GM04503 (cell line): ENCODE data around the gene TCEAL8.
"Not testable (repeated sequence)": the region's sequence is repeated elsewhere in the genome, so short reads cannot be mapped to it uniquely, and the experiment has no call there.

Experiments
- DNase-seq: peaks from one replicate; pipeline ENCODE4 v3.0.0-alpha.2; 2012; ENCODE audit warnings: low read depth

TCEAL8 gene, protein sequence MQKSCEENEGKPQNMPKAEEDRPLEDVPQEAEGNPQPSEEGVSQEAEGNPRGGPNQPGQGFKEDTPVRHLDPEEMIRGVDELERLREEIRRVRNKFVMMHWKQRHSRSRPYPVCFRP

DNA sequence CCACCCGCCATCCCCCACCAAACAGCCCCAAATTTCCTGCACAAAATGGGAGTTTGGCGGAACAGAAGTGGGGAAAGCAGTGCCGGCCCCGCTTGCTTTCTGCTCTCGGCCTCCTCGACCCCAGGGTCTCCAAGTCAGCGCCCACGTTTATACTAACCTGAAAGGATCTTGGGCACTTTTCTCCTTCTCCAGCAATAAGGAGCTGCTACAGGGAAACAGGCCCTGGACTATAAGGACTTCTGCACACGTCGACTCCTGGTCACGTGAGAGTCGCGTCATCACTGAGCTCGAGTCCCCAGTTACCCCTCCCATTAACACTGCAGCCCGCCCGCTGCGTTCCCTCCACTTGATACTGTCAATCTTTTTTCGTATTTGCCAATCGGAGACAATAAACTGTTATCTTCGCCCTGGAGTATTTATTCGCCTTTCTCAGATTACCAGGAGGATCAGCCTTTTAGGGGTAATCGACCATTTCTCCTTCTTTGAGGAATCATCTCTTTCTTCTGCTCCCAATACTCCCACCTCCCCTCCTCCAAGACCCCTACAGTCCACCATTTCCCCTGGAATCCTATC lies at the start of gene TCEAL8:
TCEAL8 (minus strand) TSS at position 235 of the 573 bp plus-strand sequence. CDS start 1,176 bp downstream, outside the sequence.
- peak; percentile 16 for DNase-seq

DNA sequence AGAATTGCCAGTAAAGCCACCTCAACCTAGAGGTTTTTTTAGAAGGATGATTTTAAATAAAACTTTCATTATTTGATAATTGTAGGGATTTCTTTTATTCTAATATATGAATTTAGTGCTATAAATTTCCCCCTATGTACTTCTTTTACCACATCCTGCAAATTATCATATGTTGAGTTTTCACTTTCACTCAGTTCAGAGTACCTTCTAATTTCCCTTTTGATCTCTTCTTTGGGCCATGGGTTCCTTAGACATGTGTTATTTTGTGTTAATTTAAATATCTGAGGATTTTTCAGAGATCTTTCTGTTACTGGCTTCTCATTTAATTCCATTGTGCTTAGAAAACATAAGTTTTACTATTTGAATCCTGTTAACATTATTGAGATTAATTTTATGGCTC lies 49.8 kb upstream of the TCEAL8 start:
- DNase-seq: no peak

DNA sequence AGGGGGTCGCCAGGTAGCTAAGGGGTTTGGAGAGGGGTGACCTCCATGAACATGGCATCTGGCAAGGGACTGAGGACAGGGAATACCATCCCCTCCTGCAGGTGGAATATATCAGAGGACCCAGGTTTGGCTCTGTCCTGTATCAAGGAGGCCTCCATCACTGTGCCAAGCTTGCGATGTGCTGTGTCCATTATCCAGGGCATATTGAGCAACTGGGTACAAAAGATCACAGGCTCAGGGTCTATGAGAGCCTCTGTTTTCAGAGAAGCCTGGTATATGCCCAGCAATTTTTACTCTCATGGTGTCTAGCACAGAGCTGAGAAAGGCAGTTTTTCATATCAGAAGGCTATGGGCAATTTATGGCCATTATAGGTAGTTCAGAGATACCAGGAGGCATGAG lies 38.2 kb upstream of the TCEAL8 start:
- DNase-seq: no peak

DNA sequence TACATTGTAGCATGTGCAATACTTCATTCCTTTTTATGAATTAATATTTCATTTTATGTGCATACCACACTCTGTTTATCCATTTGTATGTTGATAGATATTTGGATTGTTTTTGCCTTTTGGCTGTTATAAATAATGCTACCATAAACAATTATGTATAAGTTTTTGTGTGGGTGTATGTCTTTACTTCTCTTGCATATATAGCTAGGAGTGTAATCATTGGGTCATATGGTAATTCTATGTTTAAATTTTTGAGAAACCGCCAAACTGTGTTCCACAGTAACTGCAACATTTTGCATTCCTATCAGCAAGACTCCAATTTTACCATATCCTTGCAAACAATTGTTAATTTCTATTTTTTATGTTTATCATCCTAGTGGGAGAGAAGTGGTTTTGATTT lies 24.7 kb upstream of the TCEAL8 start:
- DNase-seq: no peak

DNA sequence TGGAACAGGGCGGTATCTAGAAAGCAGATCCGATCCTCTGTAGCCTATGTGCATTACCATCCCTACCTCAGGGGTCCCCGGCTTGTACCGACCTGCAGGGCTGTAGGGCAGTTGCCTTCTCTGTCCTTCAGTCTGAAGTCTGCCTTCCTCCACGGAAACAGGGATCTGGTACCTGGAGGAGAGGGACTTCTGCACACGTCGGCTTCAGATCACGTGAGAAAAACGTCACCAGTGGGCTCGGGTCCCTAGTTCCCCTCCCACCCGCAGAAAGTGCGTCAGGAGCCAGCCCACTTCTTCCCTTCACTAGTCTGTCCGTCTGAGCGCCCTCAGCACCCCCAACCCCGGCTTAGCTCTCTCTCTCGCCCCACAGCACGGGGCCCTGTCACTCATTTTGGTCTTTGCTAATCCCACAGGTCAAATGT lies 21.6 kb upstream of the TCEAL8 start, which contains the start of gene TCEAL5:
TCEAL5 (minus strand) TSS at position 170 of the 422 bp plus-strand sequence. CDS start 2,187 bp downstream, outside the sequence.
- DNase-seq: no peak

DNA sequence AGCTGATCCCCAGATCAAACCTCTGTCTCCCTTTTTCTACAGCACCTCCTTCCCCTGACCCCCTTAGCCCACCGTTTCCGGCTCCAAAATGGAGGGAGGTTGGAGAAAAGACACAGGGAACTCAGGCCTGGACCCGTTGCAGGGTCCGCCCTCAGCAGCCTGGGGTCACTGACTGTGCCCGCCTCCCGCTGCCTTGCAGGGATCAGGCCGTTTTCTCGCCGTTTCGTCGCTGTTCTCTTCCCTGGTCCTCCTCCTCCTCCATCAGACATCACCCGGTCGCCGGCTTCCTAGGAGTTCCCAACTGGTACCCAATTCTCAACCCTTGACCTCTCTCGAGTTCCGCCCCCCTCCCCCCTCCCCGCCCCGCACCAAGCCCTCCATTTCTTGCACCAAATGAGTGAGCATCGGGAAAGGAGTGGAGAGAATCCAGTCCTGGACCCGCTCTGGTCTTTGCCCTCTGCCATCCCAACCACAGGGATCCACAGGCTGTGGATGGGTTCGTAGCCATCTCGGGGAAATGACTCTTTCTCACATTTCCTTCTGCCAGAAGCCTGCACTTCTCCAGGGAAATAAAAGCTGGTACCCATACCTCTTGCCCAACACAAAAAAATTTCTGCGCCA lies 21.1 kb upstream of the TCEAL8 start:
- no peak for DNase-seq

DNA sequence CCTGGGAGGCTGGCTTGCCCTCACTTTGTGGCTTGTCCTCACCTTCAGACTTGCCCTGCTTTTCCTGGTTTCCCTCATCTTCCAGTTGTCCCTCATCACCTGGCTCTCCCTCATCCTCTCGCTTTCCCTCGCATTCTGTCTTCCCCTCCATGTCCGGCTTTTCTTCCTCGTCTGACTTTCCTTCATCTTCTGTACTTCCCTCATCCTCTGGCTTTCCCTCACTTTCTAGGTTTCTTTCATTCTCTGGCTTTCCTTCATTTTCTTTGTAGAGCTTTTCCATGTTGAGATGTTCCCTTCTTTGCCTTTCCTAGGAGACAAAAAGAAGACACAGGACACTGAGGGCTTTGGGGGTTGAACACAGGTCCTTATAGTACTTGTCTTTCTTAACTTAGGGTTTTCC lies 19.3 kb upstream of the TCEAL8 start:
- no peak for DNase-seq

DNA sequence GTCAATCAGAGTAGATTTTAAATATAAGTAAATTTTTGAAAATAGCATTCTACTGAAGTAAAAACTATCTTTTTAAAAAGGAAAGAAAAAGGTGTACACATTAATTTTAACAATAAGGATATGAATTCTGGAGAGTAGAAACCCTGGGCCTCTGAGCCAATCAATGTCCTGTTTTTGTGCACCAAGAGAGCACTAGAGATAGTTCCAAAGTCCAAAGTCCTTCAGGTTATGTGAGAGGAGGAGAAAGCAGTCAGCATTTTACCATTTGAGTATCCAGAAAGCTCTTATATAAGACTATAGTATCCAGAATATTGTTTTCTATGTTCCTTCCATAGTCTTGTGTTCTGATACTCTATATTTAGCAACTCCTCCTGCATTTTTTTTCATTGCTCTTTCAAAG lies 3.3 kb upstream of the TCEAL8 start:
- DNase-seq: no peak

DNA sequence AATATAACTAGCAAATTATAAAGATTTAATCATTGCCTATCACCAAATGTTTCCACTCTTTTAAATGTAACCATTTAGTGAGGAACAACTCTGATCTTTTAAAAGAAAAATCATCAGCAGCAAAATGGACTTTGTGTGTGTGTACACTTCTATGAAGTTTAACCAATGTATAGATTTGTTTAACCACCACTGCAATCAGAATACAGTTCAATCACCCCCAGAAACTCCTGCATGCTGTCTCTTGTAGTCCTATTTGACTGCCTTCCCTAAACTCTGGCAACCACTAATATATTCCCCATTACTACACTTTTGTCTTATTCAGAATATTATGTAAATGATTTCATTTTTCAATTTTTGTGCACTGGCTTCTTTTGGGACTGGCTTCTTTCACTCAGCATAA lies 1.7 kb upstream of the TCEAL8 start:
- no peak for DNase-seq

DNA sequence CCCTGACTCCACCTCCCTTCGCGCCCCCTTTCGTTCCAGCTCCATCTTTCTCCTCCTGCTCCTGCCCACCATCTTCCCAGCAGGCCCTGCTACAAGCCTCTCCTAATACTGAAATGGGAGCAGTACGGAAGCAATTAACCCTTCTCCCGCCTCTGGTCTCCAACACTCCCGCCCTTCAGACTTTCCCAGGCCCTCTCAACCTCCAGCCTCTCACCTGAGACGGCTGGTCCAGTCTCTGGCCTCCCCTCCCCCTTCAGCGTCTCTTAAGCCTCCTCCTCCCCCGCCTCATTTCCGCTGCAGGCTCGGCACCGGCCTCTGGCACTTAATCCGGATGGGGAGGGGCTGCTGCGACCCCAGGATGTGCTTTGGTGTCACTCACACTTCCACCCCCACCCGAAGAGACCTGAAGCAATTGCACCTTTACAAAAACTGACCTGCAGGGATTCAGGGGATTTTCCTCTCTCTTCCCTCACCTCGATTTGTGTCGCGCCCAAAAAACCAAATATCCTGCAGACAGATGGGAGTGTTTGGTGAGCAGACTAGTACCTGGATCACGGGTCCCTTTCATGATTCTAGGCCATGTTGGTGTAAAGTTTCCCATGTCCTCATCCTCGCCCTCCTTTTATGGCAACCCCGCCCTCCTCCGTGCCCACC lies 657 bp downstream of the TCEAL8 start:
- no peak for DNase-seq

DNA sequence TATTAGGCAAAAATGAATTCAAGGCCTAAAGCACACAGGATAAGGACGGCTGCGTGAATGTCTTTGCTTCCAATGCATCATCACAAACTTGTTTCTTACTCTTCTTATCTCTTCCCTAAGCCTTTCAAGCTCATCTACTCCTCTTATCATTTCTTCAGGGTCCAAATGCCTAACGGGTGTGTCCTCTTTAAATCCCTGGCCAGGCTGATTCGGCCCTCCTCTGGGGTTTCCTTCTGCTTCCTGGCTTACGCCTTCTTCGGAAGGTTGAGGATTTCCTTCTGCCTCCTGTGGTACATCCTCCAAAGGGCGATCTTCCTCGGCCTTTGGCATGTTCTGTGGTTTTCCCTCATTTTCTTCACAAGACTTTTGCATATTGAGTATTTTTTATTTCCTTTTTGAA lies 1.3 kb downstream of the TCEAL8 start:
- DNase-seq: no peak

DNA sequence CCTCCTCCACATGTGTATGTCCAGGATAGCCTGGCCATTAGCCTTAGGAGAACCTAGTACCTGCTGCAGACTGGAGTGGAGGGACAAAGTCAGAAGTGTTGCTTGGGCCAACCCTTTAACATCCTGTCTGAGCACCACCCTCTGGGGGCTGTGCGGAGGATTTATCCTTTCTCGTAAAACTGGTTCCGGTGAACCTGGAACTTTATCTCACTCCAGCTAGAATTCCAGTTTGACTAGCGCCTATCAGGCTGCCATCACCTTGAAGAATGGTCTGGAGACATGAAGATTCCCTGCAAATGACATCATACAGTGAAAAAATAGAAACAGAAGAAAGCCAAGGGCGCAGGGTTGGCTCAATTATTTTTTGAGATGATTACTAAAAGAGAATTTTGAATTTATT lies 4.0 kb downstream of the TCEAL8 start:
- no peak for DNase-seq

DNA sequence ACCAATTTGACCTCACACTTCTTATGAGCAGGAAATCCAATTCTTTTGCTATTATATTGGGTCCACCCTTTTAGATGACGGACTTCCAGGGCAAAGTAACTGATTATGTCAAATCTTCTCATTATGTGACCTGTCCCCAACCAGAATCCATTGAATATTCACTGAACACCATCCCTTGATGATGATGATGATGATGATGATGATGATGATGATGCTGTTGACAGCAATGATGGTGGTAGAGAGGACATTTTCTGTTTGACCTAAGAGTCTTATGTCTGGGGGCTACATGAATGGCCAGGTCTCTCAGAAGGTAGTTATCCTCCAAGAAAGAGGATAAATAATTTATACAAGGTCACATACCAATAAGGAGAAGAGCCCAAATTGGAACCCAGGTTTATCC lies 5.2 kb downstream of the TCEAL8 start:
- DNase-seq: no peak

DNA sequence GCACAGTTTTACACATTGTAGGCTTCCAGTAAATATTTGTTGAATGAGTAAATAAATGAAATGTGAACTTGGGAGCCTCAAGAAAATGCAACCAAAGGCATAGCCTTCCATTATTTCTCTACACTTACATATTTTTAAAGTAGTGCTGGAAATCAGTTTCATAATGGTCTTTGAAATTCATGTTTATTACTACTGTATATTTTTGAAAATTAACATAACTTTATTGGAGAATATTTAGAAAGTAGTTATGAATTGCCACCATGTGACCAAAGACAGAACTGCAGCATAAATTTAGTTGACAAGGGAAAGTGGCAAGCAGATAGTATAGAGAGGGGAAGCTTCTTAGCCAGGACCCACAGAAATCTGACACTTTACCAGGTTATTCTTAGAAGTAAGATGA lies 6.4 kb downstream of the TCEAL8 start:
- no peak for DNase-seq

DNA sequence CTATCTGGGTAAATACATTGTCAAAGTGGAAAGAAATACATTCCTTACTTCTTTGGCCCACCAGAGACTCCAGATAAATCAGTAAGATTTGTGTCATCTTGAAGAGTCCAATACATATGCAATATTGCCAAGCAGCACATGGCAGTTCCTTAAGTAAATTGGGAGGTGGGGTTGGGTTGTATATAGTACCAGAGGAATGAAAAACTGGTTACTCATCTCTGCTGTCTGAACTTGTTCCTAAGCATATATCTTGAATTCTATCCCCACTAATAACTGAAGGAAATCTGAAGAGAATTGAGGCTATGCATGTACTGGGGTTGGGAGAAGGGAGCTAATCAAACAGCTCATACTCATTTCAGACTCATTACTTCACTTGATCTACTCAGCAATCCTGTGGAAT lies 14.8 kb downstream of the TCEAL8 start:
- DNase-seq: no peak

DNA sequence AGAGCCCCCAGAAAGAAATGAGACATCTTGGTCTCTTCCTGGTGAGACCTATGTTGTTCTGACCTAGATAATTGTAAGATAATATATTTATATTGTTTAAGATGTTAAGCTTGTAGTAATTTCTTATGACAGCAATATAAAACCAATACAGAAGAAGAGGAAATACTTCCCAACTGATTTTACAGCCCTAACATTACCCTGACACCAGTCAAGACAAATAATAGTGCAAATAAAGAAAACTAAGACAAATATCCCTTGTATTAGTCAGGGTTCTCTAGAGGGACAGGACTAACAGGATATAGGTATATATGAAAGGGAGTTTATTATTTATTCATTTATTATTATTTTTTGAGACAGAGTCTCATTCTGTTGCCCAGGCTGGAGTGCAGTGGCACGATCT lies 18.7 kb downstream of the TCEAL8 start:
- DNase-seq: no peak

DNA sequence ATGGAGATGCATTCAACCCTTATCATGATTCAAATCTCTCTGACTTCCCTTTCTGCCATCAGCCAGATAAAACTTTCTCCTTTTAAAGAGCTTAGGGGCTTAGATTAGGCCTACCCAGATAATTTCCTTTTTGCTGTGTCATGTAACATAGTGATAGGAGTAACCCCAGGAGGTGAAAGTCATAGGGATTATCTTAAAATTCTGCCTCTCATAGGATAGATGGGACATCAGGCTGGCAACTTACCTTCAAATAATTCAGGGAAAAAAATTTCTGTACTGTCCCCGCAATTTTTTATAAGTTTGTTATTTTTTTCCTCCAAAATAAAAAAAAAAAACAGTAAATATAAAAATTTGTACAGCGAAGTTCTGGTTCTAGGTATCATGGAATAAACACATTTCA lies 19.3 kb downstream of the TCEAL8 start:
- not testable (repeated sequence) for DNase-seq

DNA sequence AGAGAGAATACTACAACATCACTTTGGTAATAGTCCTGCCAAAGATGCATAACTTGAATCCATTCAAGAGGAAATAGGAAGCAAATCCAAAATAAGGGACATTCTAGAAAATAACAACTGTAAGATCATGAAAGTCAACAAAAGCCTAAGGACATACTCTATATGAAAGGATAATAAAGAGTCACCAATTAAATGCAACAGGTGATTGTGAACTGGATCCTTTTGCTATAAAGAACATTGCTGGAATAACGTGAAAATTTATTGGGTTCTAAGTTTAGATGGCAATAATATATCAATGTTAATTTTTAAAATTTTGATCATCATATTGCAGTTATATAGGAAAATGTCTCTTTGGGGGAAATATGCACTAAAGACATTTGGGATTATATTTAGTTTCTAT lies 20.1 kb downstream of the TCEAL8 start:
- no peak for DNase-seq

DNA sequence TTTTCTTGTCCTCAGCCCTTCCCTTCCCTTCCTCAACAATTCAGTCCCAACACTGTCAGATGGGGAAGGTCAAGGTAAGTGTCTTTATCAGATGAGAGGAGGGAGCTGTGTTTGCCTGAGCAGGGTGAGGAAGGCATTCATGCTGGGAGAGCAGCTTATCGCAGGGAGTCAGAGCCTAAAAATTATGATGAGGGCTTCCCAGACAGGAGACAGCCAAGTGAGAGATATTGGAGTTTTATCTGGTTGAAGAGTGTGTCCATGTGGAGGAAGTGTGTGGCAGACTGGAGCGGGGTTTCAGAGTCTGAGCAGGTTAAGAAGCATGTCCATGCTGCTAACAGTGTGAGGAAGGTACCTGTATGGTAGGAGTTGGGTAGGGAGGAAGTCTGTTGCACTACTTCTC lies 21.7 kb downstream of the TCEAL8 start:
- no peak for DNase-seq

DNA sequence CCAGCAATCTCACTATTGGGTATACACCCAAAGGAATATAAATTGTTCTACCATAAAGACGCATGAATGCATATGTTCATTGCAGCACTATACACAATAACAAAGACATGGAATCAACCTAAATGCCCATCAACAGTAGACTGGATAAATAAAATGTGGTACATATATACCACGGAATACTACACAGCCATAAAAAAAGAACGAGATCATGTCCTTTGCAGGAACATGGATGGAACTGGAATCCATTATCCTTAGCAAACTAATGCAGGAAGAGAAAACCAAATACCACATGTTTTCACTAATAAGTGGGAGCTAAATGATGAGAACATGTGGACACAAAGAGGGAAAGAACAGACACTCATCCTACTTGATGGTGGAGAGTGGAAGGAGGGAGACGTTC lies 29.0 kb downstream of the TCEAL8 start:
- DNase-seq: not testable (repeated sequence)

DNA sequence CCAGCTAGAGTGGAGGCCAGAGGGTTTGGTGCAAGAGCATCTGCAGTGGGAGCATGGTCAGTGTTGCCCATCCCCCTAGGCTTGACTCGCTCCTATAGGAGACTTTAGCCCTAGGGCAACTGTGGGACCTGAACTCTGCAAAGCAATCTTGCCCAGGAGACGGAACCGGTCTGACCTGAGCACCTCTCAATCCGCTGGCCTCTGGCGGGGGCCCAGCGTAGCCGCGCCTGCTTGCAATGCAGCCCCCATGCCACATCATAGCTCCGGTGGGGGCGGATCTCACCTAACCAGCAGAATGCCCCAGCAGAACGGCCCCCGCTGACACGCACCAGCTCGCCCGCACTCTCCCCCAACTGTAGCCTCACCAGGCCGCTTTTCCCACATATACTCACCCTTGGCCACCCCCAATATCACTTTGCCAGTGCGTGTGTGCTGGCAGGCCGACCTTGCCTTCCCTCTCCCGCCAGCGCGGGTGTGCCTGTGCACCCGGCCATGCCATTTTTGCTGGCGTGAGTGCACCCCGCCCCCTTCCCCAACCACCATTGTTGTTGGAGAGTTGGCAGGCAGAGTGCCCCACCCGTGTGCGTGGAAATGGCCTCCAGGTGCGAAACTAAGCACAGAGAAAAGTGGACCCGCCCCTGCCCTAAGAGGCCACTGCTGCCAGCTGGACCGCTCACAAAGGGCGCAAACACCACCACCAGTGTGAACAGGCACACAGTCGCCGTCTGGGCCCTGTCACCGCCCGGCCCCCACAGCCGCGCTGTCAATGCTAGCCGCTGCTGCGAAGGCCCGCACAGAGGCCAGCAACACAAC lies 34.2 kb downstream of the TCEAL8 start:
- DNase-seq: no peak

DNA sequence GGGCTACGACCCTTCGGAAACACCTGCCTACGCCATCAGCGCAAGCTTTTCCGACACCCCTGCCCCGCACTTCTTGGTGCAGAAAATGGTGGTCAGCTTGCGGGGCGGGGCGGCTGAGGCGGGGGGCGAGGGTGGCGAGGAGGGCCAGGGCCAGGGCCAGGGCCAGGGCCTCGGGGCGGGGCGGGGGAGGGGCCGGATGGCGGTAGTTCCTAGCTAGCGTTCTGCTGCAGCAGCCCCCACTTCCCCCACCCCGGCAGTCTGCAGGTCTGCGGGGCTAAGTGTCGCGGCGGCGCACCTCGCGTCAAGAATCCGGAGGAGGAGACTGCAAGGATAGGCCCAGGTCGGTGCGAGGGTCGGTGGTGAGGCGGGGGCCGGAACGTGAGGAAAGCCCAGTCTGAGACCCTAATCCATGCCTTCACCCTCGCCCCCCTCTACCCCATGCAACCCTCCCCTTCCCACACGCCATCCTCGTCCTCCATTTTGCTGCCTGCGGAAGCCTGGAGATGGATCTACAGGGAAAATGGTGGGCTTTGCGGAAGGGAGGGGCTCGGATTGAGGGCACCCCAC lies 39.4 kb downstream of the TCEAL8 start:
- no peak for DNase-seq
